ENCODE results near the gene GRPEL1.

GRPEL1 gene

GRCh38 chr4:7016086-7016485 lies 51.8 kb downstream of the GRPEL1 start:
- Histone ChIP-seq H3K36me3 (ENCODE audit: insufficient read depth, insufficient read length, low read length) (peaks cover 76% of the 10 kb centered on the region), H3K4me3 (ENCODE audit: insufficient read length, low read depth) (no peak overlapping the region), H3K4me1 (ENCODE audit: insufficient read depth, insufficient read length) (peaks cover 8% of the 10 kb centered on the region), H3K27me3 (ENCODE audit: insufficient read depth, insufficient read length) (no peaks in the 10 kb centered on the region), H3K9me3 (ENCODE audit: insufficient read depth, low read length) (no peaks in the 10 kb centered on the region), H3K9ac (ENCODE audit: insufficient read length, low read depth) (no peak overlapping the region)
- no peak for TF ChIP-seq SUZ12 (IDR thresholded peaks at IDR 0.05; ENCODE audit: extremely low read depth, insufficient read depth, insufficient read length)
- TF ChIP-seq YY1 (IDR thresholded peaks at IDR 0.05; ENCODE audit: insufficient read depth, insufficient read length), result no peak
- no peak for TF ChIP-seq ZNF274 (IDR thresholded peaks at IDR 0.05; ENCODE audit: low read depth, low read length)
- DNase-seq (ENCODE audit: low read depth, low spot score), result no peak

DNA sequence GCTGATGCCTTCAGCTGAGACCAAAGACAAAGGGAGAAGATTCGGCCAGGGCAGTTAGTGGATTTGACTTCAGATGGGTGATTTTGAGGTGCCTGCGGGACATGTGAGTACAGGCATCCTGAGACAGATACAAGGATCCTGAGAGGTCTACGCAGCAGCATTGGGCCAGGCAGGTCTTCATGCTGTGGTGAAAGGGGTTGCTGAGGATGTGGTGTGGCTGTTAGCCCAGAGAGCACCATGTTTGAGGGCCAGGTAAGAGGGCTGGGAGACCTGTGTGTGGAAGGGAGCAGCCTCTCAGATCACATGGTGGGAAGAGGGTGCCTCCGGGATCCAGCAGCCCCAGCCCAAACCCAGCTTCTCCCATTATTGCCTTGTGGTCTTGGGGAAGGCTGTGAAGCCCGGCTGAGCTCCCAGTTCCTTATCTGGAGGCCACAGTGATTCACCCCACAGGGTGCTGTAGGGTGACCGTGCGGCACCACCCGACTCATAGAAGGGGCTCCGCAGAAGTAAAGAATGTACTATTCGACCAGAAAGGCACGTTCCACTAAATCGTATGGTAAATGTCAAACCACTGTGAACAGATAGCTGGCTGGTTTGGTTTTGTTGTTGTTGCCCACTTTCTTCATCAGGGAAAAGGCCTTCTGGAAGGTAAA lies 52.4 kb downstream of the GRPEL1 start:
- Histone ChIP-seq H3K36me3 (ENCODE audit: insufficient read depth, insufficient read length, low read length) (peaks cover 75% of the 10 kb centered on the region), H3K4me1 (ENCODE audit: insufficient read depth, insufficient read length) (peaks cover 4% of the 10 kb centered on the region)
- no peak for TF ChIP-seq ZNF274 (IDR thresholded peaks at IDR 0.05; ENCODE audit: low read depth, low read length)
- no peak for TF ChIP-seq YY1 (IDR thresholded peaks at IDR 0.05; ENCODE audit: insufficient read depth, insufficient read length)
- no peak for TF ChIP-seq SUZ12 (IDR thresholded peaks at IDR 0.05; ENCODE audit: extremely low read depth, insufficient read depth, insufficient read length)

GRCh38 chr4:7014815-7015214 lies 53.0 kb downstream of the GRPEL1 start:
- no peaks in the 10 kb centered on the region for H3K9me3 ChIP-seq (ENCODE audit: insufficient read depth, low read length)
- no peak for DNase-seq (ENCODE audit: low read depth, low spot score)
- no peak overlapping the region for H3K4me3 ChIP-seq (ENCODE audit: insufficient read length, low read depth)
- no peaks in the 10 kb centered on the region for H3K27me3 ChIP-seq (ENCODE audit: insufficient read depth, insufficient read length)
- no peak overlapping the region for H3K9ac ChIP-seq (ENCODE audit: insufficient read length, low read depth)
- H3K36me3 ChIP-seq (ENCODE audit: insufficient read depth, insufficient read length, low read length), result peaks cover 82% of the 10 kb centered on the region
- H3K4me1 ChIP-seq (ENCODE audit: insufficient read depth, insufficient read length), result peaks cover 2% of the 10 kb centered on the region
- TF ChIP-seq ZNF274 (IDR thresholded peaks at IDR 0.05; ENCODE audit: low read depth, low read length), result no peak
- TF ChIP-seq SUZ12 (IDR thresholded peaks at IDR 0.05; ENCODE audit: extremely low read depth, insufficient read depth, insufficient read length), result no peak
- no peak for TF ChIP-seq YY1 (IDR thresholded peaks at IDR 0.05; ENCODE audit: insufficient read depth, insufficient read length)

More for the DNA sequence above, 52.4 kb downstream of the GRPEL1 start:
- no peak overlapping the region for H3K4me3 ChIP-seq (ENCODE audit: insufficient read length, low read depth)
- H3K9ac ChIP-seq (ENCODE audit: insufficient read length, low read depth), result no peak overlapping the region
- DNase-seq (ENCODE audit: low read depth, low spot score), result no peak
- H3K9me3 ChIP-seq (ENCODE audit: insufficient read depth, low read length), result no peaks in the 10 kb centered on the region
- H3K27me3 ChIP-seq (ENCODE audit: insufficient read depth, insufficient read length), result no peaks in the 10 kb centered on the region

- no peaks in the 10 kb centered on the region for H3K9me3 ChIP-seq (ENCODE audit: insufficient read depth, low read length)
- H3K27me3 ChIP-seq (ENCODE audit: insufficient read depth, insufficient read length), result no peaks in the 10 kb centered on the region
- H3K36me3 ChIP-seq (ENCODE audit: insufficient read depth, insufficient read length, low read length), result peaks cover 87% of the 10 kb centered on the region
- no peaks in the 10 kb centered on the region for H3K4me1 ChIP-seq (ENCODE audit: insufficient read depth, insufficient read length)
- DNase-seq (ENCODE audit: low read depth, low spot score), result no peak
- H3K4me3 ChIP-seq (ENCODE audit: insufficient read length, low read depth), result no peak overlapping the region
- no peak overlapping the region for H3K9ac ChIP-seq (ENCODE audit: insufficient read length, low read depth)
- TF ChIP-seq YY1 (IDR thresholded peaks at IDR 0.05; ENCODE audit: insufficient read depth, insufficient read length), result no peak
- no peak for TF ChIP-seq SUZ12 (IDR thresholded peaks at IDR 0.05; ENCODE audit: extremely low read depth, insufficient read depth, insufficient read length)
- TF ChIP-seq ZNF274 (IDR thresholded peaks at IDR 0.05; ENCODE audit: low read depth, low read length), result no peak
Measured at GRCh38 chr4:7013175-7013574, 54.7 kb downstream of the GRPEL1 start.

DNA sequence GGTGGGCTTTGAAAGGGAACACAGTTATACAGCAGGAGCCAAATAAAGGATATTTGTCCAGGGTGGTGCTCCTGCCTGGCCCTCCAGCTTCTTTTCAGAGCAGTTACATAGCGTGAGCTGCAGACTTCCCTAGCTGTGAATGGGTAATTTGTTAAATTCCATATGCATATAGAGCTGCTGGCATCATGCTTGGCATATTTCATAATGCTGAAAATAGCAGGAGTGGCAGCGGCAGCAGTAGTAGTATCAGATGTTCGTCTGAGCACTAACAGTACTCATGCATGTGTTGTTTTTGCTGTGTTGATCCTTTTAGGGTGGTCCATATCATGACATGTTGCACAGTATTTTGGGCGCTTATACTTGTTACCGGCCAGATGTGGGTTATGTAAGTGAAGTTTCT lies 58.3 kb downstream of the GRPEL1 start:
- H3K9me3 ChIP-seq (ENCODE audit: insufficient read depth, low read length), result no peaks in the 10 kb centered on the region
- no peak overlapping the region for H3K9ac ChIP-seq (ENCODE audit: insufficient read length, low read depth)
- peaks cover 5% of the 10 kb centered on the region for H3K4me1 ChIP-seq (ENCODE audit: insufficient read depth, insufficient read length)
- H3K4me3 ChIP-seq (ENCODE audit: insufficient read length, low read depth), result no peak overlapping the region
- H3K27me3 ChIP-seq (ENCODE audit: insufficient read depth, insufficient read length), result no peaks in the 10 kb centered on the region
- peaks cover 84% of the 10 kb centered on the region for H3K36me3 ChIP-seq (ENCODE audit: insufficient read depth, insufficient read length, low read length)
- TF ChIP-seq SUZ12 (IDR thresholded peaks at IDR 0.05; ENCODE audit: extremely low read depth, insufficient read depth, insufficient read length) (no peak), ZNF274 (IDR thresholded peaks at IDR 0.05; ENCODE audit: low read depth, low read length) (no peak), YY1 (IDR thresholded peaks at IDR 0.05; ENCODE audit: insufficient read depth, insufficient read length) (no peak)
- no peak for DNase-seq (ENCODE audit: low read depth, low spot score)
